Heart left ventricle (tissue), 16 donors: Measurements from ENCODE around the gene CBFA2T2. TPM values are rescaled to one million over a fixed set of nuclear protein-coding genes. Genes with fewer than 3 reads are reported as not detected.

Source experiments
- ATAC-seq, 4 donors: fragments of 200-7000 bp; cut with Tn5 transposase; one replicate each; pipeline ENCODE4 v1.9.1; 2020 to 2022; ENCODE audit warnings: moderate library complexity in 4 of 4, mild to moderate bottlenecking in 3 of 4, moderate number of reproducible peaks in 1 of 4
- DNase-seq, 5 donors: peaks; one replicate each; pipeline ENCODE4 v3.0.0-alpha.2; 2020
- H3K27ac ChIP-seq, 12 donors: fragments of 200-600 bp; sonication (generic) in 4 of 12; one replicate each; pipeline versions ENCODE4 v1.5.0 to v1.8.0; 2016 to 2022; ENCODE audit warnings: mild to moderate bottlenecking in 2 of 12
- H3K27me3 ChIP-seq, 9 donors: fragments of 200-600 bp; sonication (generic) in 2 of 9; one replicate each; pipeline versions ENCODE4 v1.5.1 to v1.8.0; 2016 to 2022; ENCODE audit warnings: mild to moderate bottlenecking in 3 of 9
- H3K36me3 ChIP-seq, 9 donors: fragments of 200-600 bp; sonication (generic) in 2 of 9; one replicate each; pipeline versions ENCODE4 v1.5.0 to v1.8.0; 2018 to 2022; ENCODE audit warnings: mild to moderate bottlenecking in 2 of 9
- H3K4me1 ChIP-seq, 12 donors: fragments of 200-600 bp; sonication (generic) in 4 of 12; one replicate each; pipeline versions ENCODE4 v1.5.0 to v1.8.0; 2016 to 2022; ENCODE audit warnings: mild to moderate bottlenecking in 3 of 12
- H3K4me3 ChIP-seq, 12 donors: fragments of 200-600 bp; sonication (generic) in 4 of 12; one replicate each; pipeline versions ENCODE4 v1.5.0 to v1.8.0; 2017 to 2022; ENCODE audit warnings: mild to moderate bottlenecking in 9 of 12, moderate library complexity in 4 of 12
- H3K9me3 ChIP-seq, 12 donors: fragments of 200-600 bp; sonication (generic) in 4 of 12; one replicate each; pipeline versions ENCODE4 v1.5.0 to v1.8.0; 2016 to 2022; ENCODE audit warnings: mild to moderate bottlenecking in 1 of 12
- CTCF ChIP-seq, 12 donors: fragments of 200-600 bp; sonication (generic) in 4 of 12; IDR thresholded peaks; one replicate each; pipeline versions ENCODE4 v1.5.0 to v1.8.0; 2018 to 2022; ENCODE audit warnings: antibody characterized with exemption in 12 of 12, mild to moderate bottlenecking in 5 of 12
- POLR2A ChIP-seq, 2 donors: fragments of 450-650 bp; IDR thresholded peaks; one replicate each; pipeline ENCODE4 v1.6.1; 2017; ENCODE audit warnings: antibody characterized with exemption in 2 of 2, mild to moderate bottlenecking in 2 of 2, moderate library complexity in 2 of 2
- WGBS, 4 donors: extraction: QIAGEN DNeasy Blood & Tissue Kit in 2 of 4; methylation state at CpG; one replicate each; pipeline versions ENCODE4 v1.1.5 to v1.1.7; 2013 to 2018; 5-methylcytosine and 5-hydroxymethylcytosine counted together
- intact Hi-C, 10 donors: fragments of 100-400 bp; cut with DNase I; formaldehyde crosslinking; loops; one replicate each; pipeline versions ENCODE4 v1.11.1 to v1.14.2; 2022
- polyA plus RNA-seq, 2 donors: library from polyadenylated mRNA; stranded (reverse); fragments of 200-250 nt; gene quantifications; one replicate each; pipeline ENCODE4 v1.2.3, GENCODE V29; 2013
- total RNA-seq, 9 donors: library from RNA; depleted of rRNA in 2 of 9; stranded (reverse); fragments of >200 nt in 2 of 9; fragmentation: NEBNext Ultra II Directional in 3 of 9; extraction: Animal tissue kit (Norgen Biotek cat#: 25700) in 3 of 9; gene quantifications; one replicate each; pipeline versions ENCODE4 v1.1.0 to v1.2.4, GENCODE V29; 2016 to 2023
- donor health status: ischemic (EF 13 %, LVEDD 7.1; RV severe dilation, severe dysfunction).
- donor health status: healthy with polysubstance abuse.
- donor health status: DM: no; HTN: yes; CAD: no.
- donor health status: DM: no; HTN: no; CAD: no.
- donor health status: ischemic (EF 25% LVEDD 6.9; RV normal size, moderate dysfunction).
- donor health status: ischemic (EF 25% LVEDD 5.7; RV mildly dilated, moderate dysfunction).
- donor health status: healthy.
- donor health status: DM: yes; HTN: yes; CAD: no.
- donor health status: ischemic (EF 35%, LVEDD 5.7; RV mildly dilated, moderate dysfunction).
- donor health status: nonischemic (EF 11% LVEDD 7.7; RV severe dilation, severe dysfunction).
- donor health status: DM: yes; HTN: yes; CAD: no.
- donor health status: PGD.
- donor health status: ischemic (EF 29% LVEDD 5.4; RV normal size, mild dysfunction).
- donor health status: nonischemic (EF 23%, LVEDD 6.1; RV moderate dilation, normal function).

CBFA2T2 gene
- total and polyA plus RNA-seq, 11 donors, result 4.6 to 15.0 (median 9.9) TPM

GRCh38 chr20:33600414-33600813 lies 110.5 kb downstream of the CBFA2T2 start:
- Histone ChIP-seq H3K4me1 (peaks cover 0 to 10% (median 3%) of the 10 kb centered on the region in 12 donors), H3K36me3 (peaks cover 0 to 37% (median 13%) of the 10 kb centered on the region in 9 donors), H3K27me3 (no peaks in the 10 kb centered on the region), H3K27ac (no peak overlapping the region), H3K4me3 (no peak overlapping the region), H3K9me3 (no peaks in the 10 kb centered on the region)
- no peak for ATAC-seq
- intact Hi-C loops, result no loop called here
- DNase-seq, result no peak
- TF ChIP-seq CTCF (IDR thresholded peaks at IDR 0.05) (no peak), POLR2A (IDR thresholded peaks at IDR 0.05) (no peak)
- WGBS, 4 donors, result 90 to 97% (median 92%) methylated on average over 4 of the region's 4 CpGs

GRCh38 chr20:33600981-33601380 lies 111.1 kb downstream of the CBFA2T2 start:
- Histone ChIP-seq H3K9me3 (no peaks in the 10 kb centered on the region), H3K27me3 (no peaks in the 10 kb centered on the region), H3K4me1 (peaks cover 0 to 10% (median 3%) of the 10 kb centered on the region in 12 donors), H3K27ac (no peak overlapping the region), H3K4me3 (no peak overlapping the region), H3K36me3 (peaks cover 0 to 37% (median 13%) of the 10 kb centered on the region in 9 donors)
- TF ChIP-seq CTCF (IDR thresholded peaks at IDR 0.05) (no peak), POLR2A (IDR thresholded peaks at IDR 0.05) (no peak)
- no peak for ATAC-seq
- 85 to 98% (median 96%) methylated on average over 8 of the region's 8 CpGs for WGBS, 4 donors
- intact Hi-C loops, result no loop called here
- no peak for DNase-seq

GRCh38 chr20:33601861-33602260 lies 112.0 kb downstream of the CBFA2T2 start:
- TF ChIP-seq CTCF (IDR thresholded peaks at IDR 0.05) (no peak), POLR2A (IDR thresholded peaks at IDR 0.05) (no peak)
- no peaks in the 10 kb centered on the region for H3K27me3 ChIP-seq
- H3K4me1 ChIP-seq, result peaks cover 0 to 12% (median 4%) of the 10 kb centered on the region in 12 donors
- H3K4me3 ChIP-seq, result no peak overlapping the region
- H3K9me3 ChIP-seq, result no peaks in the 10 kb centered on the region
- intact Hi-C loops, result no loop called here
- ATAC-seq (no peak), DNase-seq (no peak)
- 93 to 96% (median 94%) methylated on average over 5 of the region's 5 CpGs for WGBS, 4 donors
- H3K36me3 ChIP-seq, result peaks cover 0 to 41% (median 13%) of the 10 kb centered on the region in 9 donors
- no peak overlapping the region for H3K27ac ChIP-seq

- intact Hi-C loops, result no loop called here
- TF ChIP-seq CTCF (IDR thresholded peaks at IDR 0.05), result no peak
- no peak for TF ChIP-seq POLR2A (IDR thresholded peaks at IDR 0.05)
- ATAC-seq, result no peak
- H3K9me3 ChIP-seq, result no peaks in the 10 kb centered on the region
- no peak overlapping the region for H3K4me3 ChIP-seq
- H3K27ac ChIP-seq, result no peak overlapping the region
- 79 to 90% (median 85%) methylated on average over 5 of the region's 5 CpGs for WGBS, 4 donors
- peaks cover 0 to 12% (median 4%) of the 10 kb centered on the region in 12 donors for H3K4me1 ChIP-seq
- no peak for DNase-seq
- H3K27me3 ChIP-seq, result no peaks in the 10 kb centered on the region
- peaks cover 0 to 42% (median 16%) of the 10 kb centered on the region in 9 donors for H3K36me3 ChIP-seq
These were observed 113.1 kb downstream of the CBFA2T2 start for GRCh38 chr20:33602826-33603590.
